Stimulated activated CD4-positive, alpha-beta T cell treated with anti-CD3 and anti-CD28 coated beads, Interleukin-1b, Interleukin-23, amount 100 ng/mL, for 4 hours (primary cell): Measurements from ENCODE around the gene PTGER1.
A peak's percentile ranks its signal among the peaks of the same experiment; 100 is the strongest.
"Not testable (repeated sequence)": the region's sequence is repeated elsewhere in the genome, so short reads cannot be mapped to it uniquely, and the experiment has no call there.

Experiments used
- DNase-seq, 2 donors: peaks; one replicate each; pipeline ENCODE4 v3.0.0-alpha.2; 2020; ENCODE audit warnings: low read depth in 2 of 2

Gene PTGER1, protein sequence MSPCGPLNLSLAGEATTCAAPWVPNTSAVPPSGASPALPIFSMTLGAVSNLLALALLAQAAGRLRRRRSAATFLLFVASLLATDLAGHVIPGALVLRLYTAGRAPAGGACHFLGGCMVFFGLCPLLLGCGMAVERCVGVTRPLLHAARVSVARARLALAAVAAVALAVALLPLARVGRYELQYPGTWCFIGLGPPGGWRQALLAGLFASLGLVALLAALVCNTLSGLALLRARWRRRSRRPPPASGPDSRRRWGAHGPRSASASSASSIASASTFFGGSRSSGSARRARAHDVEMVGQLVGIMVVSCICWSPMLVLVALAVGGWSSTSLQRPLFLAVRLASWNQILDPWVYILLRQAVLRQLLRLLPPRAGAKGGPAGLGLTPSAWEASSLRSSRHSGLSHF

DNA sequence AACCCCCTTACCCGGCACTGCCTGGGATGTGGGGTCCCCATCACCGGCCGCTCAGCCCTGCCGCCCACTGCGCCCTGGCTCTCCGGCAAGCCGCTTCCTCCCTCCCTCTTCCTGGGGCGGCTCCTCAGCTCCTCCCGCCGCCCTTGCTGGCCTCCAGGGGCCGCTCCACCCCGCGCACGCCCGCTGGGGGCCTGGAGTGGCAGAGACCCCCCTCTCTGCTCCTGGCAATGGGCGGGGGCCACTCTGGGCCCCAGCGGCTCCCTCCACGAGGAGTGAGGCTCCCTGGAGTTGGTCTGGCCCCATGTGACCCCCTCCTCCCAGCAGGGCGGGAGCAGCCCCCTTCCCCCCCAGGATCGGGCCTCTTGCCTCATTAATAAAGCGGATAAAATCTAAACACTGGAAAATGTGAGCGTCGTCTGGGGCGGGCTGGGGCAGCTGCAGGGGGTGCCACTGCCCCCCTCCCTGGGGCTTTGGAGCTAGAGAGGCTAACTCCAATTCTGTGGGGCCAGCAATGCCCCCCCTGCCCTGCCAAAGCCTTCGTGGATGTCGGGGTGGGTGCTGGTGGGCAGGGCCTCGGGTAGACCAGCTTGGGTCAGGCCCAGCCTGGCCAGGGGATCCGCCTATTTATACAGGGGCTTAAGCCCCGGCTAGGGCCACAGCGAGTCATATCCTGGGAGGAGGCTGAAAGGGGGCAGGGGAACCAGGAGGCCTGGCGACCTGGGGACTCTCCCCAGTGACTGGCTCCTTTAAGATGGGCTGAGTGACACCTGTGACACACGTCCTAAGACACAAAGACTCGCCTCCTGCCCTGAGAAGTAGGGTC, at the start of gene PTGER1:
Gene PTGER1 (minus strand): TSS at position 104 of the 823 bp plus-strand sequence. CDS start 1,034 bp downstream, outside the sequence.
- DNase-seq = no peak

DNA sequence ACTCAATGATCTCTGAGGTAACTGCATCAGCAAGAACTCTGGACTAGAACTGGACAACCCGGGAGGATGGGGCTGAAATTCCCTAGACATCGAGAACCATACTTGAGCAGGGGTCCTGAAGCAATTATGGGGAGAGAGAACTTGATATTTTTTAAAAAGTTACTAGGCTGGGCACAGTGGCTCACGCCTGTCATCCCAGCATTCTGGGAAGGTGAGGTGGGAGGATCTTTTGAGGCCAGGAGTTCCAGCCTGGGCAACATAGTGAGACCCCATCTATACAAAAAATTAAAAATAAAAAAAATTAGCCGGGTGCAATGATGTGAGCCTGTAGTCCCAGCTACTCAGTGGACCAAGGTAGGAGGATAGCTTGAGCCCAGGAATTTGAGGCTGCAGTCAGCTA, 45.4 kb upstream of the PTGER1 start:
- DNase-seq = no peak

DNA sequence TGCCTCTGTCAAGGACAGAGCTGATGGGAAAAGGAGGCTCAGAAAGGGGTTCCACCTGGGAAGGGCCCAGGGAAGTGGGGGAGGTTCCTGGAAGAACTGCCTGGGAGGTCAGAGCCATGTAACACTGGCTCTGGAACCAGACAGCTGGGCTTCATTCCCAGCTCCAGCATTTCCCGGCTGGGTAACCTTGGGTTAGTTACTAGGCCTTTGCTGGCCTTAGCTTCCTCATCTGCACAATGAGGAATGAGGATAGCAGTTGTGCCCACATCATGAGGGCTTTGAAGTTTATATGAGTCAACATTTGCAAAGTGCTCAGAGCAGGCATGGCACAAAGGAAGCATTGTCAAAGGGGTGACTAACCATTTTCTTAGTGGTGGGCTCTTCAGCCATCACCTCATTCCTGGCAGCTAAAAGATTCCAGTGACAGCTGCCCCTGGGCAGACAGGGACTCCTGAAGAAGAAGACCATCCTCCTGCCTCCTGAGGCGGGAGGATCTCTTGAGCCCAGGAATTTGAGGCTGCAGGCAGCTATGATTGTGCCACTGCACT, 44.8 kb upstream of the PTGER1 start:
- DNase-seq = peak in 1 of 2 donors; percentile 30

DNA sequence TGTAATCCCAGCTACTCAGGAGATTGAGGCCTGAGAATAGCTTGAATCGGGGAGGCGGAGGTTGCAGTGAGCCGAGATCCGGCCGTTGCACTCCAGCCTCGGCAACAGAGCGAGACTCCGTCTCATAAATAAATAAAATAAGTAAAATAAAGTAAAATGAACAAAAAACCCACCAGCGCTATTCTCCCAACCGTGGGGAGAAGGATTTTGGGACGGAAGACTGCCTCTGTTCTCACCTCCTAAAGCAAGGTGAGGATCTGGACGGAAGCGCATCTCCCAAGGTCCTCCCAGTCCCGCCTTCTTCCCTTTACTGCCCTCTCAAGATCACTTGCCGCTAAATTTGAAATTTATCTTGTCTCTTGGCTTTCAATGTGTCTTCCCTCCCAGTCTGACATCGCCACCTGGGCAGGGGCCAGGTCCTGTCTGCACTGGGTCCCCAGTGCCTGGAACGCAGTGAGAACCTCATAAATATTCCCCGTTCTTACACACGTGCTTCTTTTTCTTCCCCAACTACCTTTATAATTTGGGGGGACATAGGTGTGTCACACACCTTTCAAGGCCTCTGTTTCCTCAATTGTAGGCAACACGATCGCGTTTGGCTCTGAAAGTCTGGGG, 44.2 kb upstream of the PTGER1 start:
- no peak for DNase-seq

DNA sequence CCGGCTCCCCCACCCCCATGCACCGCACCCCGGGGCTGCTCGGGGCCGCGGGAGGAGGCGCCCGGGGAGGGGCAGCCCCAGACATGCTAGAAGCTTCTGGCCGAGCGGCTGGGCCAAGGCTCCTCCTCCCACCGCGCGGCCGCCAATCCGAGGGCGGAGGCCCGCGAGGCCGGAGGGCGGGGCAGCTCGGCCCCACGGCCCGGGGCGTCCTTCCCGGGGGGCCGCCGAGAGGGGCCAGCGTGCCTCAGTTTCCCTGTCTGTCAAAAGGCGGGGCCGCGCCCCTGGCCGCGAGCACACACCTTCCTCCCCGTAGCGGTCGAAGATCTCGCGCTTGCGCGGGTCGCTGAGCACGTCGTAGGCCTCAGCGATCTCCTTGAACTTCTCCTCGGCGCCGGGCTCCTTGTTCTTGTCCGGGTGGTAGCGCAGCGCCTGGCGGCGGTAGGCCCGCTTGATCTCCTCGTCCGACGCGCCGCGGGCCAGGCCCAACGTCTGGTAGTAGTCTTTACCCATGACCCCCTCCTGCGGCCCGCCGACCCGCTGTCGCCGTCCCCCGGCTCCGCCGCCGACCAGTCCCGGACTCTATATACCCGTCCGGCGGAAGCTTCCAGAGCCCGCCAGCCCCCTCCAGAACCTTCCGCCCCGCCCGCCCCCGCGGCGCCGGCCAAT, 42.8 kb upstream of the PTGER1 start, which contains the start of gene DNAJB1:
Gene DNAJB1 (minus strand): TSS at position 558 of the 666 bp plus-strand sequence. CDS start 48 bp downstream, at position 510.
- peak in 1 of 2 donors; percentile 64 for DNase-seq

DNA sequence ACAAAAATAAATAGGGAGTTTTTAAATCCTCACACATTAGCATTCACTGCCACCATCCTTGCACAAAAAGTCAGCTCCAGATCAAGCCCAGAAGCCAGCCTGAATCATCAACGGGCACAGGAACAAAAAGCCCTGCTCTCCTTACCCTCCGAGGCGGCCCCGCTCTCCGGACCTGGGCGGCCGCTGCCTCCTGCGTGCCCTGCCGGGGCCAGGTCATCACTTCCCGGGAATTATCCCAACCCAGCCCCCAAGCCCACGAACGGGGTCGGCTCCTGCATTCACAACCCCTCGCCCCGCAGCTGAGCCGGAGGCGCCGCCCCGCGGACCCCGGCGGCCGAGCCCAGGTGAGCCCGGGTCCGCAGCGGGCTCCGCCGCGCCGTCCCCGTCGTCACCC, 42.3 kb upstream of the PTGER1 start:
- DNase-seq = no peak

DNA sequence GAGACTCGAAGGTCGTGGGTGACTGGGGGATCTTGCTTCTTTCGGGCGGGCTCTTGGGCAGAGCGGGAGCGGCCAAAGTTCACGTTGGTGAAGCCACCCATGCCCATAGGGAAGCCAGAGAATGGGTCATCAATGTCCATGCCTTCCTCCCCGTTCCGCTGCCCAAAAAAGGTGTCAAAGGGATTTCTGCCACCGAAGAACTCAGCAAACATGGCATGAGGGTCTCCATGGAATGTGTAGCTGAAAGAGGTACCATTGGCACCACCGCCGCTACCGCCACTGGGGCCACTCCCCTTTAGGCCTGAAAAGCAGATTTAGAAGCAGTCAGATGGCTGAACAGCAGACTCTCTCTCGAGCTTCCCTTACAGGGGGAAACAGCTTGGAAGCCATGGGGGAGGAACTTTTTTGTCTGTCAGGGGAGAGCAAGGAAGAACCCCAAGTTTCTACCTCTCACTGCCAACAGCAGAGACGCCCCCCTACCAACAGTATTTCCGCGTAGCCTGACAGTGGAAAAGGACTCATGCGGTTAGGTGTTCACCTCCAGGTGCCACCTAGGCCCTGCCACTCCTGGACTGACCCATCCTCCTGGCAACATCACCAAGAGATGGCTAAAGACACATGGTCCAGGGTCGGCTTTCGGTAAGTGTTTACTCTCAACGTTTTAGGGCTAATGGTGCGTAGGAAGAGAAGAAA, 41.7 kb upstream of the PTGER1 start:
- DNase-seq = no peak

DNA sequence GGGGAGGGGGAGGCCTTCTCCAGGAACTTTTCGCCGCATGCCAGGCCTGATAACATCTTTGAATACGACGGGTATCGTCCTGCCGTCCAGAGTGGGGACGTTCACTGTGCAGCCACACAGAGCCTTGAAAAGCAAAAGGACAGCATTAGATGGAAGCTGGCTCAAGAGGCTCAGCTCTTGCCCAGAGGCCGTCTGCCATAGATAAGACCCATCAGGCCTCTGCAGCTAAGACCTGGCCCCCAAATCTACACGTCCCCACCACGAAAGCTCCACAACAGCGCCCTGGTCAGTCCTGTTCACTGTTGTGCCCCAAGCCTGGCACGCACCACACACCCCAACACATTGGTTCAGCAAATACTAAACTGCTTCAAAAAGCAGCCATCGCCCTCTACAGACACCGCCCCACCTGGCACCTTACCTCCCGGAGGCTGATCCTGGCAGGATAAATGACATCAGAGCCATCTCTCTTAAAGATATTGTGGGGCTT, 40.9 kb upstream of the PTGER1 start:
- DNase-seq = no peak

DNA sequence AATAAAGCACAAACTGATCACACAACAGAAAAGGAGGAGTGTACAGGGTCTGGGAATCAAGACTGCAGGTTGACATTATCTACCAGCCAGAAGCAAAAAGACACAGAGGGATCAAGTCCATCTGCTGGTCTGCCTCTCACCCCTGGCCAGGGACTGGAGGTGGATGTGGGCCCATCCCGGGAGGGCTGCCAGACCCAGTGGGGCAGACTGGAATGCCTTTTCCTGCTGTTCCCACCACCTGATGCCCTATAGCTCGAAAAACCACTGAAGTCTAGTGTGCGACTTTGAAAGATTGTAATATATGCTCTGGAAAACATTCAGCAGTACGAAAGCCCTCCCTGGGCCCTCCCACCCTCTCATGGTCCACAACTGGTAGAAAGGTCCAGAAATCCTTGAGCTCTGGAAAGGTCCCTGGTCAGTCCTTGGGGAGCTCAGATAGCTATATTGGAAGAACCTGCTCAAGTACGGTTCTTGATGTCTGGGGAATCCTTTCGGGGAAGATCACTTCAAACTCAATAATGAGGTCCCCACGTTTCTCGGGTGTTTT, 40.4 kb upstream of the PTGER1 start:
- DNase-seq = no peak

DNA sequence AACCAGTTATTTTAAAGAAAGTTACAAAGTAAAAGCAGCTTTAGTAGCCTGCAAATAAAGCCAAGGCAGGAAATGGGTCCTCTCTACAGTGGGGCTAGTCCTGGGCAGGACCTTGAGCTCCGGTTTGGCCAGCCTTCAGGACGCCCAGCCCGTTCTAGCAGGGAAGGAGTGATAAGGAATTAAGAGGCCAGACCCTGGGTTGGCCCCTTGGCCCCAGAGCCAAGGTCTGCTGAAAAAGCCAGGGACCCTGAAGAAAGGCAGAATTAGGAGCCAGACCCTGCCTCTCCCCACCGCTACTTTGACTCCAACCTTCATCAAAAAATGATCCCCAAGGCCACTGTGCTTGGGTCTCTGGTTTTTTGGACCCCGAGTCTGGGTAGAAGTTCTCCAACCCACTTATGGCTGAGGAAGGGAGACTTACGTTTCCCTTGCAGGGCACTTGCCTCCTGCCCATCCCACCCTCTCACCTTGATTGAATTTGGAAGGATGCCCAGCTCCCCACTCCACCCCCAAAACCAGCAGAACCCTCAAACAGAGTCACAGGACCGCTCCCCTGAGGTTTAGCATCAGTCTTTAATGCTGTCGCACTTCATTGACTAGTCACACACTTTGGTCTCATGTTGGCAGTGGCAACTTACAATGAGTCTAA, 39.2 kb upstream of the PTGER1 start:
- DNase-seq = no peak

DNA sequence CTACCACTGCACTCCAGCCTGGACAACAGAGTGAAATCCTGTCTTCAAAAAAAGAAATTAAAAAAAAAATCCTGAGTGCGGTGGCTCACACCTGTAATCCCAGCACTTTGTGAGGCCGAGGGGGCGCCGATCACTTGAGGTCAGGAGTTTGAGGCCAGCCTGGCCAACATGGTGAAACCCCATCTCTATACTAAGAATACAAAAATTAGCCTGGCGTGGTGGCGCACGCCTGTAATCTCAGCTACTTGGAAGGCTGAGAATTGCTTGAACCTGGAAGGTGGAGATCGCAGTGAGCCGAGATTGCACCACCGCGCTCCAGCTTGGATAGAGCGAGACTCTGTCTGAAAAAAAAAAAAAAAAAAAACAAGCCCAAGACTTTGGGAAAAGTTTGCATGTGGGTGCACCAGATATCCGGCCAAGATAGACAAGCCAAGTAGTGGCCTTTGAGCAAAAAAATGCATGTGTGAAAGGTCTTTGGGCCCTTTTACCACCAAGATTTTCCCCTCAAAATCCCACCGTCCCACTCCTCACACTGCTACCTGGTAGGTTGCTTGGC, 37.3 kb upstream of the PTGER1 start:
- no peak for DNase-seq

DNA sequence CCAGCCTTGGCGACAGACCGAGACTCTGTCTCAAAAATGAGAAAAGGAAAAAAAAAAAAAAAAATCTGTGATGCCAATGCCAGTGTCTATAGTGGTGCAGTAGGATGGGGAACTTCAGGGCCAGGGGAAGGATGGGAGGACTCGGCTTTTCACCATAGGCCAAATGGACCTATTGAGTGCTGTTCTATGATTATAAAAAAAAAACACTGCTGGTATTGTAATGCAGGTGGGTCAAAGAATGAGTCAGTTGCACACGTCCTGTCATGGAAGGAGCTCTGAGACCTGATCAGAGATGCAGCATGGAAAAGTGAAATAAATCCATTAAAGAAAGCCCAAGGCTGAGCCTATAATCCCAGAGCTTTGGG, 36.1 kb upstream of the PTGER1 start:
- no peak for DNase-seq

DNA sequence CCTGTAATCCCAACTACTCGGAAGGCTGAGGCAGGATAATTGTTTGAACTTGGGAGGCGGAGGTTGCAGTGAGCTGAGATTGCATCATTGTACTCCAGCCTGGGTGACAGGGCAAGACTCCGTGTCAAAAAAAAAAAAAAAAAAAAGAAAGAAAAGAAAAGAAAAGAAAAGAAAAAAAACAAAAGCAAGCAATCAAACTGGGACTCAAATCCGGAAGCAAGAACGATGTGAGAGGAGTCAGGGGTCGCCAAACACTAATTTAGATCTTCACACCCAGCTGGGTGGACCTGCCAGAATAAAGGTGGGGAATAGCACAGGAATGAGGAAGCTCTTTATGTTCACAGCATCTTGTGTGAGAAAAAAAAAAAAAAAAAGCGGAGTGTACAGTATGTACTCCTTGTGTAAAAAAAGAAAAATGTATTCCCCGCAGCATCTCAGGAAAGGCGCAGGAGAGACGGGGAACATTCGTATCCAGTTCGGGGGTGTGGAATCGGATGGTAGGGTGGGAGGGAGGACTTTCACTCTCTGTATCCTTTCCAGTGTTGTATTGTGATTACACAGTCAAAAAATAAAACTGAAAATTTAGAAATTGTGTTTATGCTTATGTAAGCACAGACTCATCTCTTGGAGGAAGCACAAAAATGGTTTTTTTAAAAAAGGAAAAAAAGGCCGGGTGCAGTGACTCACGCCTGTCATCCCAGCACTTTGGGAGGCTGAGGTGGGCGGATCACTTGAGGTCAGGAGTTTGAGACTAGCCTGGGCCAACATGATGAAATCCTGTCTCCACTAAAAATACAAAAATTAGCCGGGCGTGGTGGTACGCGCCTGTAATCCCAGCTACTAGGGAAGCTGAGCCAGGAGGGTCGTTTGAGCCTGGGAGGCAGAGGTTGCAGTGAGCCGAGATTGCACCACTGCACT, 35.4 kb upstream of the PTGER1 start:
- DNase-seq = no peak

DNA sequence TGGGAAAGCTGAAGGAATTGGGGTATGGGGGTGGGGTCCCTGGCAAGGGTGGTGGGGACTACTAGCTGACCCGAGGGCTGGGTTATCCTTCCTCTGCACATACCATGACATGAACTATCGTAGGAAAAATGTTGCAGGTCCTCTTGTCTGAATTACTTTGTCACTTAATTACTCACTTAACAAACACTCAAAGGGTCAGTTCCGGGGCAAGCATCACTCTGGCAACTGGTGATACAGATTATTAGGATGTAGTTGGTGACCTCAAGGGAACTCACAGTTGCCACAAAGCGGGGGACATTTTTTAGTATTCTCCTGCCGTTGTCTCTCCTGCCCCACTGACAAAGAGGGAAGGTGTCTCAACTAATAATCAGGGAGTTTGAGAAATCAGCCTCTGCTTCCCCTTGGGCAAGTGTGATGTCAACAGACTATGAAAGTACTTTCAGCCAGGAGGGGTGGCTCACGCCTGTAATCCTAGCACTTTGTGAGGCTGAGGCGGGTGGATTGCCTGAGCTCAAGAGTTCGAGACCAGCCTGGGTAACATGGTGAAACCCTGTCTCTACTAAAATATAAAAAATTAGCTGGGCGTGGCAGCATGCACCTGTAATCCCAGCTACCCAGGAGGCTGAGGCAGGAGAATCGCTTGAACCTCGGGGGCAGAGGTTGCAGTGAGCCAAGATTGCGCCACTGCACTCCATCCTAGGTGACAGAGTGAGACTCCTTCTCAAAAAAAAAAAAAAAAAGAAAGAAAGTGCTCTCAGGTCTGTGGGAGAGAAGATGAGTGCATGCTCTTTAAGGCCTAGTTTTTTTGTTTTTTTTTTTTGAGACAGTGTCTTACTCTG, 32.8 kb upstream of the PTGER1 start:
- DNase-seq = no peak

DNA sequence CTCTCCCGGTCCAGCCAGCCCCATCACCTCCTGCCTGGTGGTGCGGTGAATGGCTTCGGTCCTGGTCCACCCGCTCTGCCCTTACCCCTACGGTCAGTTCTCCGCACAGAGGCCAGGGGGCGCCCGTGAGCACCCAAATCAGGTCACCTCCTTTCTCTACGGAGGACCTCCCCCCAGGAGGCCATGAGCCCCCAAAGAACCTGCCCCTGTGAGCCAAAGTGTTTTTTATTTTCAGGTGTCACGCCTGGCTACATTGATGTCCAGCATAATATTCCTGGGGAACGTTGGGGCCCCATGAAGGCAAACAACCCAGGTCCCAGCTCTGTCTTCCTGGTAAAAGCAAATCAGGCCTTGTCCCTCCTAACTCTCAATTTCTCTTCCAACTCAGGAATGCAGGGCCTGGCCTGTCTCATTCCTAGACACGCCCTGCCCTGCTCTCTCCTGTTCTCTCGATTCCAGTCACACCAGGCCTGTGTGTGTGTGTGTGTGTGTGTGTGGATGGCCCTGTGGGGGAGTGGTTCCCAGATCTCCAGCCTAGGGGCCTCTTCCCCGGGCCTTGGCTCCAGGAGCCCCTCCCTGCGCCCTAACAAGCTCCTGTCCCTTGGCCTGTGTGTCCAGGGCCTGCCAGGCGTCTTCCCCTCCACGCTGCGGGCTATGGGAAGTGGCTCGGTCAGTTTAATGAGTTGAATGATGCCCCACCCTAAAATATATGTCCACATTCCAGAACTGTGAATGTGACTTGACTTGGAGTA, 30.5 kb upstream of the PTGER1 start:
- DNase-seq = peak; percentile 63 to 67

DNA sequence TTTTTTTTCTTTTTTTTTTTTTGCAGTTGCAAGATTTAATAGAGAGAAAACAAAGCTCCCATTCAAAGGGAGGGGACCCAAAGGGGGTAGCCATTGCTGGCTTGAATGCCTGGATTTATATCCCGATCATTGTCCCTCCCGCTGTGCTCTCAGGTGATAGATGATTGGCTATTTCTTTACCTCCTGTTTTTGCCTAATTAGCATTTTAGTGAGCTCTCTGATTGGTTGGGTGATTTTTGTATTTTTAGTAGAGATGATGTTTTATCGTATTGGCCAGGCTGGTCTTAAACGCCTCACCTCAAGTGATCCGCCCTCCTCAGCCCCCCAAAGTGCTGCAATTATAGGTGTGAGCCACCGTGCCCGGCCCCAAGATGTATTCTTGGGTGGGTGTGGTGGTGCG, 29.4 kb upstream of the PTGER1 start:
- not testable (repeated sequence) for DNase-seq

DNA sequence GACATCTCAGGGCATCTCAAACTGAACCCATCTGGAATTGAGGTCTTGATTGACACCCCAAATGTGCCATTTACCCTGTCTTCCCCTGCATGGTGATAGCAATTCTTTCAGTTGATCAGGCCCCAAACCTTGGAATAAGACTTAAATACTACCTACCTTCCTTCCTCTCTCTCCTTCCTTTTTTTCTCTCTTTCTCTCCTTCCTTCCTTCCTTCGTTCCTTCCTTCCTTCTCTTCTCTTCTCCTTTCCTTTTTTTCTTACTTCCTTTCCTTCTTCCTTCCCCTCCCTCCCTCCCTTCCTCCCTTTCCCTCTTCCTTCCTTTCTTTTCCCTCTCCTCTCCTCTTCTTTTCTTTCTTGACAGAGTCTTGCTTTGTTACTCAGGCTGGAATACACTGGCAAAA, 28.1 kb upstream of the PTGER1 start:
- no peak for DNase-seq
